B cell (primary cell): ENCODE measurements around the gene ZNF112. TPM values are rescaled to one million over a fixed set of nuclear protein-coding genes. Genes with fewer than 3 reads are reported as not detected.

ENCODE experiments used
- ATAC-seq: fragments of 200-7000 bp; cut with Tn5 transposase; one replicate; pipeline ENCODE4 v1.10.0; 2021; ENCODE audit warnings: low read depth, mild to moderate bottlenecking, moderate number of reproducible peaks, moderate library complexity
- CTCF ChIA-PET: fragments of 350-600 bp; sonication (Branson Sonifier 250); formaldehyde crosslinking; loops from one replicate; lab custom pipeline; 2021; ENCODE audit warnings: antibody characterized with exemption, inconsistent platforms; lab: Charles Lee
- POLR2A ChIA-PET: fragments of 350-600 bp; sonication (Branson Sonifier 250); formaldehyde crosslinking; loops from one replicate; lab custom pipeline; 2021; ENCODE audit warnings: antibody characterized with exemption; lab: Charles Lee
- DNase-seq: peaks from one replicate; pipeline ENCODE4 v3.0.0; 2013
- H2AFZ ChIP-seq: 2 replicates; pipeline ENCODE4 v1.6.1; 2012; ENCODE audit warnings: mild to moderate bottlenecking, low read depth, low read length; ENCODE audit not compliant: insufficient read depth, poor library complexity, severe bottlenecking
- H3K27ac ChIP-seq, 2 donors: 1 replicate in 1 of 2; 2 replicates in 1 of 2; pipeline ENCODE4 v1.5.1; 2012 to 2013; ENCODE audit warnings: low read length in 2 of 2, mild to moderate bottlenecking in 2 of 2, moderate library complexity in 1 of 2
- H3K27me3 ChIP-seq, 4 experiments: fragments of 200-600 bp in 1 of 4; sonication (generic) in 1 of 4; replicated peaks in 1 of 4; 1 replicate in 2 of 4; 2 replicates in 2 of 4; pipeline versions ENCODE4 v1.6.1 to v1.7.0; 2013 to 2016; ENCODE audit warnings: low read length in 3 of 4, mild to moderate bottlenecking in 2 of 4, mixed read lengths in 1 of 4, moderate library complexity in 1 of 4; ENCODE audit not compliant: insufficient read depth in 4 of 4, control insufficient read depth in 3 of 4; ENCODE audit errors: control extremely low read depth in 1 of 4
- H3K36me3 ChIP-seq, 2 experiments: replicated peaks in 1 of 2; 1 replicate in 1 of 2; 2 replicates in 1 of 2; pipeline versions ENCODE4 v1.6.1 to v1.7.1; 2013; ENCODE audit warnings: low read length in 1 of 2; ENCODE audit not compliant: insufficient read depth in 2 of 2, control insufficient read depth in 1 of 2; ENCODE audit errors: control extremely low read depth in 1 of 2, extremely low read depth in 1 of 2
- H3K4me1 ChIP-seq, 2 donors: fragments of 200-600 bp in 1 of 2; sonication (generic) in 1 of 2; 1 replicate in 1 of 2; 2 replicates in 1 of 2; pipeline versions ENCODE4 v1.5.1 to v1.6.1; 2013 to 2017; ENCODE audit warnings: low read length in 2 of 2; ENCODE audit not compliant: control insufficient read depth in 2 of 2, insufficient read depth in 2 of 2
- H3K4me2 ChIP-seq: replicated peaks from 2 replicates; pipeline ENCODE3; 2012; ENCODE audit warnings: mild to moderate bottlenecking, low read depth, low read length; ENCODE audit not compliant: poor library complexity, severe bottlenecking
- H3K4me3 ChIP-seq, 5 experiments: fragments of 200-600 bp in 1 of 5; sonication (generic) in 1 of 5; 1 replicate in 3 of 5; 2 replicates in 2 of 5; pipeline versions ENCODE4 v1.5.1 to v1.7.0; 2011 to 2016; ENCODE audit warnings: low read length in 4 of 5, mild to moderate bottlenecking in 4 of 5, low read depth in 2 of 5, control low read depth in 1 of 5, moderate library complexity in 1 of 5; ENCODE audit not compliant: insufficient read depth in 1 of 5; ENCODE audit errors: control extremely low read depth in 1 of 5, extremely low read depth in 1 of 5
- H3K79me2 ChIP-seq: fragments of 200-600 bp; sonication (generic); one replicate; pipeline ENCODE4 v1.6.0; 2016; ENCODE audit warnings: low read length; ENCODE audit not compliant: control insufficient read depth, insufficient read depth
- H3K9ac ChIP-seq: fragments of 200-600 bp; sonication (generic); 2 replicates; pipeline ENCODE4 v1.6.1; 2017; ENCODE audit warnings: mild to moderate bottlenecking, low read length, moderate library complexity
- H3K9me3 ChIP-seq, 3 donors: one replicate each; pipeline versions ENCODE4 v1.6.1 to v1.7.1; 2013; ENCODE audit warnings: low read length in 2 of 3; ENCODE audit not compliant: control insufficient read depth in 2 of 3, insufficient read depth in 1 of 3; ENCODE audit errors: control extremely low read depth in 1 of 3
- H4K20me1 ChIP-seq: 2 replicates; pipeline ENCODE4 v1.6.0; 2012; ENCODE audit warnings: mild to moderate bottlenecking, low read length; ENCODE audit not compliant: insufficient read depth, control insufficient read depth, poor library complexity, severe bottlenecking
- H3K27ac Mint-ChIP-seq: one replicate; pipeline ENCODE4 v1.8.0; 2021; ENCODE audit warnings: mixed read lengths
- H3K27me3 Mint-ChIP-seq: one replicate; pipeline ENCODE4 v1.8.0; 2021; ENCODE audit warnings: mixed read lengths
- H3K4me1 Mint-ChIP-seq: one replicate; pipeline ENCODE4 v1.8.0; 2021; ENCODE audit warnings: mixed read lengths
- H3K4me3 Mint-ChIP-seq: one replicate; pipeline ENCODE4 v1.8.0; 2021; ENCODE audit warnings: mixed read lengths
- H3K9me3 Mint-ChIP-seq: one replicate; pipeline ENCODE4 v1.8.0; 2022; ENCODE audit warnings: mixed read lengths; ENCODE audit not compliant: insufficient read depth
- CTCF ChIP-seq: fragments of 200-600 bp; IDR thresholded peaks from one replicate; pipeline ENCODE4 v1.8.0; 2022; ENCODE audit warnings: antibody characterized with exemption, mild to moderate bottlenecking
- EZH2 ChIP-seq: IDR thresholded peaks from 2 replicates; pipeline ENCODE4 v1.6.1; 2012; ENCODE audit warnings: borderline replicate concordance, low read depth, mild to moderate bottlenecking, moderate library complexity, low read length; ENCODE audit not compliant: insufficient read depth, poor library complexity, severe bottlenecking
- WGBS: methylation state at CpG from one replicate; pipeline ENCODE4 v1.1.5; 2013; ENCODE audit warnings: missing lambda C conversion rate; ENCODE audit not compliant: insufficient coverage; 5-methylcytosine and 5-hydroxymethylcytosine counted together
- intact Hi-C: fragments of 100-400 bp; cut with micrococcal nuclease; formaldehyde crosslinking; loops from one replicate; pipeline ENCODE4 v1.10.0; 2022
- polyA minus RNA-seq: library from RNA; depleted of rRNA, polyadenylated mRNA; stranded (reverse); fragments of >200 nt; gene quantifications from 2 replicates; pipeline ENCODE4 v1.2.3, GENCODE V29; 2012
- polyA plus RNA-seq: library from polyadenylated mRNA; depleted of rRNA; stranded (reverse); fragments of >200 nt; gene quantifications from 2 replicates; pipeline ENCODE4 v1.2.3, GENCODE V29; 2012
- total RNA-seq, 2 donors: library from RNA; stranded (reverse); fragments of 120-200 nt in 1 of 2; gene quantifications; 1 replicate in 1 of 2; 2 replicates in 1 of 2; pipeline versions ENCODE4 v1.2.3 to v1.2.4, GENCODE V29; 2013 to 2022

Gene ZNF112
- total RNA-seq (1.7 and 2.5 TPM in 2 replicates), polyA plus RNA-seq (0.51 and 0.66 TPM in 2 replicates), polyA minus RNA-seq (0.69 and 0.78 TPM in 2 replicates)
- total RNA-seq (2013), result 3.4 TPM

- H3K9me3 ChIP-seq, result peaks cover 0 to 9% (median 1%) of the 10 kb centered on the region in 3 donors
- no peaks in the 10 kb centered on the region for H3K79me2 ChIP-seq
- H4K20me1 ChIP-seq, result no peaks in the 10 kb centered on the region
- peaks cover 0 to 2% (median 0%) of the 10 kb centered on the region in 4 experiments for H3K27me3 ChIP-seq
- peak within 1 kb of the TSS; percentile 27 to 60 (median 50) for H3K4me3 ChIP-seq
- H3K4me1 Mint-ChIP-seq, result peaks cover 10% of the 10 kb centered on the region
- peaks cover 5 to 9% of the 10 kb centered on the region in 2 donors for H3K4me1 ChIP-seq
- peak; percentile 50 for DNase-seq
- no peaks in the 10 kb centered on the region for H3K36me3 ChIP-seq
- peak within 1 kb of the TSS; percentile 74 for H2AFZ ChIP-seq
- ATAC-seq, result peak; percentile 83
- H3K9me3 Mint-ChIP-seq, result peaks cover 17% of the 10 kb centered on the region
- peak within 1 kb of the TSS; percentile 18 to 24 for H3K27ac ChIP-seq
- ChIA-PET CTCF (no interaction called here), POLR2A (no interaction called here)
- peaks cover 10% of the 10 kb centered on the region for H3K27me3 Mint-ChIP-seq
- H3K4me2 ChIP-seq, result peak within 1 kb of the TSS; percentile 69
- WGBS, result 13% methylated on average over 31 of the region's 38 CpGs
- peak within 1 kb of the TSS; percentile 43 for H3K9ac ChIP-seq
- intact Hi-C loops, result no loop called here
- H3K4me3 Mint-ChIP-seq, result peak within 1 kb of the TSS; percentile 81
- no peak for TF ChIP-seq CTCF
- TF ChIP-seq EZH2, result no peak
- H3K27ac Mint-ChIP-seq, result peak within 1 kb of the TSS; percentile 57
Measured at GRCh38 chr19:44356383-44357111, at the start of gene ZNF112. Gene ZNF112, minus strand, starts transcription at chr19:44356680. Its CDS starts 16,141 bp downstream, at chr19:44340539.
